COLO668 (cell line): ENCODE results near the gene BFAR.
"Not testable (repeated sequence)": the region's sequence is repeated elsewhere in the genome, so short reads cannot be mapped to it uniquely, and the experiment has no call there.

Source experiments
- DNase-seq: peaks from one replicate; lab custom pipeline; 2025; ENCODE audit not compliant: unreplicated experiment; lab: John Stamatoyannopoulos, UW

BFAR gene

GRCh38 chr16:14632693-14633569 is at the start of gene BFAR:
TSS of gene BFAR (plus strand) at chr16:14632951. CDS start at chr16:14644347, 11,396 bp downstream.
- DNase-seq, result peak; percentile 97

- DNase-seq, result no peak
Measured at GRCh38 chr16:14585287-14585686, 47.5 kb upstream of the BFAR start.

GRCh38 chr16:14586637-14587305 is 46.0 kb upstream of the BFAR start:
- DNase-seq, result no peak

- DNase-seq, result no peak
Measured at GRCh38 chr16:14600164-14600563, 32.6 kb upstream of the BFAR start.

- no peak for DNase-seq
Measured at GRCh38 chr16:14602443-14602963, 30.2 kb upstream of the BFAR start.

- no peak for DNase-seq
Measured at GRCh38 chr16:14606102-14606501, 26.6 kb upstream of the BFAR start.

GRCh38 chr16:14608111-14608566 is 24.6 kb upstream of the BFAR start:
- DNase-seq, result no peak

- DNase-seq, result no peak
Measured at GRCh38 chr16:14608604-14609003, 24.1 kb upstream of the BFAR start.

GRCh38 chr16:14609716-14610115 is 23.0 kb upstream of the BFAR start:
- DNase-seq, result no peak

GRCh38 chr16:14611660-14612059 is 21.1 kb upstream of the BFAR start:
- DNase-seq, result no peak

GRCh38 chr16:14613991-14614390 is 18.8 kb upstream of the BFAR start:
- DNase-seq, result no peak

GRCh38 chr16:14616280-14616679 is 16.5 kb upstream of the BFAR start:
- DNase-seq, result no peak

GRCh38 chr16:14618566-14618965 is 14.2 kb upstream of the BFAR start:
- DNase-seq, result no peak

- DNase-seq, result no peak
Measured at GRCh38 chr16:14627078-14627477, 5.7 kb upstream of the BFAR start.

GRCh38 chr16:14628806-14629611 is 3.7 kb upstream of the BFAR start:
- peak; percentile 11 for DNase-seq

- DNase-seq, result peak; percentile 39
Measured at GRCh38 chr16:14629612-14629918, 3.2 kb upstream of the BFAR start.

- DNase-seq, result peak; percentile 95
Measured at GRCh38 chr16:14629919-14630619, 2.7 kb upstream of the BFAR start, which contains the start of gene PARN. TSS of gene PARN (minus strand) at chr16:14630260. CDS start at chr16:14630125, 135 bp downstream.

- DNase-seq, result not testable (repeated sequence)
Measured at GRCh38 chr16:14630620-14631330, 2.0 kb upstream of the BFAR start.

GRCh38 chr16:14634389-14634725 is 1.6 kb downstream of the BFAR start:
- DNase-seq, result peak; percentile 51
